Right lobe of liver (tissue), 6 donors: ENCODE data around the gene STX1B. TPM values are rescaled to one million over a fixed set of nuclear protein-coding genes. Genes with fewer than 3 reads are reported as not detected.

ENCODE experiments used
- ATAC-seq, 4 donors: fragments of 200-7000 bp; cut with Tn5 transposase; one replicate each; pipeline ENCODE4 v1.9.1; 2020; ENCODE audit warnings: mild to moderate bottlenecking in 4 of 4, moderate library complexity in 4 of 4
- DNase-seq, 3 donors: peaks; one replicate each; pipeline ENCODE4 v3.0.0-alpha.2; 2020
- H3K27ac ChIP-seq, 3 donors: fragments of 200-600 bp; one replicate each; pipeline ENCODE4 v1.8.0; 2022
- H3K27me3 ChIP-seq, 2 donors: fragments of 200-600 bp; one replicate each; pipeline ENCODE4 v1.8.0; 2022
- H3K36me3 ChIP-seq, 4 donors: fragments of 200-600 bp; sonication (generic) in 1 of 4; one replicate each; pipeline versions ENCODE4 v1.5.1 to v1.8.0; 2017 to 2022; ENCODE audit warnings: control low read depth in 1 of 4
- H3K4me1 ChIP-seq, 4 donors: fragments of 200-600 bp; sonication (generic) in 1 of 4; one replicate each; pipeline versions ENCODE4 v1.5.1 to v1.8.0; 2017 to 2022; ENCODE audit warnings: control low read depth in 1 of 4
- H3K4me3 ChIP-seq, 3 donors: fragments of 200-600 bp; one replicate each; pipeline ENCODE4 v1.8.0; 2022
- H3K9me3 ChIP-seq, 4 donors: fragments of 200-600 bp; sonication (generic) in 1 of 4; one replicate each; pipeline versions ENCODE4 v1.5.1 to v1.8.0; 2017 to 2022; ENCODE audit warnings: control low read depth in 1 of 4
- CTCF ChIP-seq, 4 donors: fragments of 200-600 bp in 3 of 4; fragments of 450-650 bp in 1 of 4; IDR thresholded peaks; one replicate each; pipeline versions ENCODE4 v1.5.1 to v1.8.0; 2016 to 2022; ENCODE audit warnings: antibody characterized with exemption in 4 of 4, mild to moderate bottlenecking in 2 of 4
- POLR2A ChIP-seq: fragments of 450-650 bp; IDR thresholded peaks from one replicate; pipeline ENCODE4 v1.6.1; 2017; ENCODE audit warnings: antibody characterized with exemption, mild to moderate bottlenecking
- WGBS: methylation state at CpG from one replicate; pipeline ENCODE4 v1.1.6; 2018; ENCODE audit warnings: low coverage, low lambda C conversion rate; ENCODE audit not compliant: insufficient coverage; ENCODE audit errors: missing lambda C conversion rate; 5-methylcytosine and 5-hydroxymethylcytosine counted together
- intact Hi-C, 2 donors: fragments of 100-400 bp; cut with DNase I; formaldehyde crosslinking; loops; one replicate each; pipeline versions ENCODE4 v1.11.2 to v1.14.1; 2022
- total RNA-seq, 6 experiments: library from RNA; depleted of rRNA in 2 of 6; stranded (reverse); fragments of >200 nt in 2 of 6; fragmentation: NEBNext Ultra II Directional in 3 of 6; extraction: Animal tissue kit (Norgen Biotek cat#: 25700) in 3 of 6; gene quantifications; one replicate each; pipeline versions ENCODE4 v1.1.0 to v1.2.4, GENCODE V29; 2016 to 2023
- donor health status: DM: no; HTN: yes; CAD: no.
- donor health status: DM: no; HTN: no; CAD: no.
- donor health status: DM: no; HTN: no; CAD: no.
- donor health status: DM: no; HTN: yes; CAD: no.
- donor health status: DM: no; HTN: yes; CAD: no.

Gene STX1B
- total RNA-seq, 6 experiments from 2014 or later: 0.61 to 4.5 (median 2.6) TPM

- Histone ChIP-seq H3K36me3 (no peaks in the 10 kb centered on the region), H3K4me1 (peaks cover 0 to 4% (median under 1%) of the 10 kb centered on the region in 4 donors), H3K9me3 (no peaks in the 10 kb centered on the region), H3K27ac (no peak overlapping the region), H3K27me3 (no peaks in the 10 kb centered on the region), H3K4me3 (no peak overlapping the region)
- intact Hi-C loops: no loop called here
- no CpG with 5 or more reads among the region's 5 CpGs for WGBS
- DNase-seq (no peak), ATAC-seq (no peak)
- TF ChIP-seq CTCF (IDR thresholded peaks at IDR 0.05) (no peak), POLR2A (no peak)
Measured at GRCh38 chr16:31029272-31029671, 18.8 kb upstream of the STX1B start.

GRCh38 chr16:31025339-31025738, 14.9 kb upstream of the STX1B start:
- ATAC-seq: peak in 3 of 4 donors; percentile 29 to 61 (median 48)
- Histone ChIP-seq H3K27me3 (no peaks in the 10 kb centered on the region), H3K36me3 (no peaks in the 10 kb centered on the region), H3K4me1 (no peaks in the 10 kb centered on the region), H3K4me3 (no peak overlapping the region), H3K27ac (no peak overlapping the region), H3K9me3 (no peaks in the 10 kb centered on the region)
- intact Hi-C loops: no loop called here
- TF ChIP-seq POLR2A (no peak), CTCF (IDR thresholded peaks at IDR 0.05) (no peak)
- no peak for DNase-seq
- WGBS: 59% methylated on average over 4 of the region's 5 CpGs

GRCh38 chr16:31023627-31024226, 13.3 kb upstream of the STX1B start:
- Histone ChIP-seq H3K27ac (no peak overlapping the region), H3K9me3 (no peaks in the 10 kb centered on the region), H3K27me3 (no peaks in the 10 kb centered on the region), H3K36me3 (no peaks in the 10 kb centered on the region), H3K4me3 (no peak overlapping the region), H3K4me1 (no peaks in the 10 kb centered on the region)
- DNase-seq (no peak), ATAC-seq (no peak)
- 61% methylated on average over 5 of the region's 6 CpGs for WGBS
- intact Hi-C loops: no loop called here
- TF ChIP-seq CTCF (IDR thresholded peaks at IDR 0.05) (no peak), POLR2A (no peak)

GRCh38 chr16:31023252-31023602, 12.8 kb upstream of the STX1B start:
- no peaks in the 10 kb centered on the region for H3K27me3 ChIP-seq
- no peak for ATAC-seq
- no peak overlapping the region for H3K4me3 ChIP-seq
- H3K36me3 ChIP-seq: no peaks in the 10 kb centered on the region
- H3K9me3 ChIP-seq: no peaks in the 10 kb centered on the region
- intact Hi-C loops: no loop called here
- 74% methylated on average over 3 of the region's 4 CpGs for WGBS
- no peak overlapping the region for H3K27ac ChIP-seq
- TF ChIP-seq CTCF (IDR thresholded peaks at IDR 0.05) (no peak), POLR2A (no peak)
- no peak for DNase-seq
- no peaks in the 10 kb centered on the region for H3K4me1 ChIP-seq
